GM23338 (cell line): ENCODE measurements around the gene HIVEP3.
"Not testable (repeated sequence)": the region's sequence is repeated elsewhere in the genome, so short reads cannot be mapped to it uniquely, and the experiment has no call there.

Experiments used
- JUNB ChIP-seq: IDR thresholded peaks from one replicate; pipeline ENCODE4 v1.6.1; 2016; ENCODE audit warnings: antibody characterized with exemption; ENCODE audit not compliant: unreplicated experiment
- TF ChIP-seq, protein P1 (sequence below), 2 experiments: fragments of 200-600 bp in 1 of 2; sonication (generic) in 1 of 2; conservative IDR thresholded peaks; 2 replicates each; pipeline versions ENCODE4 v1.5.1 to v1.6.1; 2016 to 2017; ENCODE audit warnings: antibody characterized with exemption in 2 of 2, low read depth in 2 of 2, mild to moderate bottlenecking in 2 of 2, moderate library complexity in 1 of 2

DNA sequence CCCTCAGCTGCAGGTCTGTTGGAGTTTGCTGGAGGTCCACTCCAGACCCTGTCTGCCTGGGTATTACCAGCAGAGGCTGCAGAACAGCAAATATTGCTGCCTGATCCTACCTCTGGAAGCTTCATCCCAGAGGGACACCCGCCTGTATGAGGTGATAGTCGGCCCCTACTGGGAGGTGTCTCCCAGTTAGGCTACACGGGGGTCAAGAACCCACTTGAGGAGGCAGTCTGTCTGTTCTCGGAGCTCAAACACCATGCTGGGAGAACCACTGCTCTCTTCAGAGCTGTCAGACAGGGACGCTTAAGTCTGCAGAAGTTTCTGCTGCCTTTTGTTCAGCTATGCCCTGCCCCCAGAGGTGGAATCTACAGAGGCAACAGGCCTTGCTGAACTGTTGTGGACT, 364.0 kb downstream of the HIVEP3 start:
- TF ChIP-seq, protein P1, sequence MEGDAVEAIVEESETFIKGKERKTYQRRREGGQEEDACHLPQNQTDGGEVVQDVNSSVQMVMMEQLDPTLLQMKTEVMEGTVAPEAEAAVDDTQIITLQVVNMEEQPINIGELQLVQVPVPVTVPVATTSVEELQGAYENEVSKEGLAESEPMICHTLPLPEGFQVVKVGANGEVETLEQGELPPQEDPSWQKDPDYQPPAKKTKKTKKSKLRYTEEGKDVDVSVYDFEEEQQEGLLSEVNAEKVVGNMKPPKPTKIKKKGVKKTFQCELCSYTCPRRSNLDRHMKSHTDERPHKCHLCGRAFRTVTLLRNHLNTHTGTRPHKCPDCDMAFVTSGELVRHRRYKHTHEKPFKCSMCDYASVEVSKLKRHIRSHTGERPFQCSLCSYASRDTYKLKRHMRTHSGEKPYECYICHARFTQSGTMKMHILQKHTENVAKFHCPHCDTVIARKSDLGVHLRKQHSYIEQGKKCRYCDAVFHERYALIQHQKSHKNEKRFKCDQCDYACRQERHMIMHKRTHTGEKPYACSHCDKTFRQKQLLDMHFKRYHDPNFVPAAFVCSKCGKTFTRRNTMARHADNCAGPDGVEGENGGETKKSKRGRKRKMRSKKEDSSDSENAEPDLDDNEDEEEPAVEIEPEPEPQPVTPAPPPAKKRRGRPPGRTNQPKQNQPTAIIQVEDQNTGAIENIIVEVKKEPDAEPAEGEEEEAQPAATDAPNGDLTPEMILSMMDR (conservative IDR thresholded peaks at IDR 0.05; ENCODE audit: low read depth in 2 of 2): not testable (repeated sequence)
- TF ChIP-seq JUNB: not testable (repeated sequence)
